OCI-LY7 (cell line): ENCODE data around the gene ARSJ. TPM values are rescaled to one million over a fixed set of nuclear protein-coding genes. Genes with fewer than 3 reads are reported as not detected.

Experiments
- BruUV-seq: library from RNA; stranded (reverse); fragments of 400-500 nt; replicated peaks from 2 replicates; lab custom pipeline; 2021; lab: Mats Ljungman, UMichigan
- CTCF ChIA-PET: fragments of 300-600 bp; sonication (Branson Sonifier 250); formaldehyde crosslinking; loops from one replicate; lab custom pipeline; 2022; ENCODE audit warnings: antibody characterized with exemption; ENCODE audit not compliant: unreplicated experiment; lab: Charles Lee
- POLR2A ChIA-PET: fragments of 300-600 bp; sonication (Branson Sonifier 250); formaldehyde crosslinking; loops from one replicate; lab custom pipeline; 2022; ENCODE audit warnings: antibody characterized with exemption; lab: Charles Lee
- DNase-seq: peaks from one replicate; pipeline ENCODE4 v3.0.0-alpha.2; 2015; ENCODE audit warnings: low spot score
- H2AFZ ChIP-seq: fragments of 200-600 bp; sonication (generic), shearing (Covaris generic); 2 replicates; pipeline ENCODE4 v1.6.1; 2014; ENCODE audit warnings: mild to moderate bottlenecking, antibody characterized with exemption, low read length, moderate library complexity
- H3K27ac ChIP-seq: fragments of 200-600 bp; sonication (generic); 2 replicates; pipeline ENCODE4 v1.5.1; 2014; ENCODE audit warnings: mixed run types, low read depth, mild to moderate bottlenecking, moderate library complexity, low read length, inconsistent platforms; ENCODE audit not compliant: poor library complexity, severe bottlenecking
- H3K36me3 ChIP-seq: fragments of 200-600 bp; sonication (generic); 2 replicates; pipeline ENCODE4 v1.6.1; 2014; ENCODE audit warnings: mild to moderate bottlenecking, antibody characterized with exemption, low read length, moderate library complexity, mixed read lengths; ENCODE audit not compliant: insufficient read depth
- H3K4me1 ChIP-seq: fragments of 200-600 bp; sonication (generic); 2 replicates; pipeline ENCODE4 v1.5.1; 2014; ENCODE audit warnings: mild to moderate bottlenecking, low read length; ENCODE audit not compliant: insufficient read depth, poor library complexity, severe bottlenecking
- H3K4me2 ChIP-seq: fragments of 200-600 bp; sonication (generic); 2 replicates; pipeline ENCODE4 v1.6.1; 2014; ENCODE audit warnings: mild to moderate bottlenecking, low read length
- H3K4me3 ChIP-seq: fragments of 200-600 bp; sonication (generic); 2 replicates; pipeline ENCODE4 v1.5.1; 2014; ENCODE audit warnings: mild to moderate bottlenecking, low read depth, low read length; ENCODE audit not compliant: poor library complexity, severe bottlenecking
- H3K79me2 ChIP-seq: fragments of 200-600 bp; sonication (generic); 2 replicates; pipeline ENCODE4 v1.6.1; 2016; ENCODE audit warnings: low read depth, mild to moderate bottlenecking, low read length, moderate library complexity, mixed read lengths; ENCODE audit not compliant: insufficient read depth
- H3K9me2 ChIP-seq: fragments of 200-600 bp; sonication (generic); 2 replicates; pipeline ENCODE4 v1.6.1; 2016; ENCODE audit warnings: mild to moderate bottlenecking, low read length, mixed read lengths; ENCODE audit not compliant: insufficient read depth
- H3K9me3 ChIP-seq: fragments of 200-600 bp; sonication (generic); 2 replicates; pipeline ENCODE4 v1.6.1; 2014; ENCODE audit warnings: mild to moderate bottlenecking, mixed run types, low read length, mixed read lengths
- H4K20me1 ChIP-seq: fragments of 200-600 bp; sonication (generic); 2 replicates; pipeline ENCODE4 v1.6.1; 2014; ENCODE audit warnings: mild to moderate bottlenecking, antibody characterized with exemption, low read length, moderate library complexity, mixed read lengths; ENCODE audit not compliant: insufficient read depth
- EZH2phosphoT487 ChIP-seq: fragments of 200-600 bp; sonication (generic); IDR thresholded peaks from 2 replicates; pipeline ENCODE4 v1.6.1; 2018; ENCODE audit warnings: low read depth, borderline replicate concordance, mild to moderate bottlenecking, mixed run types, antibody characterized with exemption, low read length, moderate library complexity, mixed read lengths
- intact Hi-C: fragments of 100-400 bp; cut with micrococcal nuclease; formaldehyde crosslinking; loops from one replicate; pipeline ENCODE4 v1.10.0; 2022; ENCODE audit not compliant: unreplicated experiment
- total RNA-seq, 2 experiments: library from RNA; depleted of rRNA in 1 of 2; stranded (reverse); fragments of >200 nt in 1 of 2; shearing (Covaris generic) in 1 of 2; gene quantifications; 2 replicates each; pipeline ENCODE4 v1.2.3, GENCODE V29; 2014 to 2022
- TF ChIP-seq, protein P1 (sequence below): fragments of 200-600 bp; sonication (generic); conservative IDR thresholded peaks from 2 replicates; pipeline ENCODE4 v1.5.1; 2014; ENCODE audit warnings: mild to moderate bottlenecking, antibody characterized with exemption, low read length, moderate library complexity, mixed read lengths

Gene ARSJ
- total RNA-seq, 2 experiments from 2014 or later = not detected

- CTCF ChIA-PET = no interaction called here
- no peaks in the 10 kb centered on the region for H3K9me3 ChIP-seq
- no peaks in the 10 kb centered on the region for H4K20me1 ChIP-seq
- no peaks in the 10 kb centered on the region for H3K79me2 ChIP-seq
- BruUV-seq = no TSS peak
- H3K36me3 ChIP-seq = no peaks in the 10 kb centered on the region
- H3K9me2 ChIP-seq = no peaks in the 10 kb centered on the region
- POLR2A ChIA-PET = interaction anchor here (1.3 kb wide), 1 partner anchor 14 kb away, joined by 3 read pairs; no protein-coding TSS in a partner anchor
- intact Hi-C loops = no loop called here
- no peak overlapping the region for H3K27ac ChIP-seq
- H3K4me1 ChIP-seq = no peaks in the 10 kb centered on the region
- no peak overlapping the region for H2AFZ ChIP-seq
- no peak overlapping the region for H3K4me3 ChIP-seq
- no peak for DNase-seq
- H3K4me2 ChIP-seq = no peak overlapping the region
- TF ChIP-seq EZH2phosphoT487 = no peak
- TF ChIP-seq, protein P1, sequence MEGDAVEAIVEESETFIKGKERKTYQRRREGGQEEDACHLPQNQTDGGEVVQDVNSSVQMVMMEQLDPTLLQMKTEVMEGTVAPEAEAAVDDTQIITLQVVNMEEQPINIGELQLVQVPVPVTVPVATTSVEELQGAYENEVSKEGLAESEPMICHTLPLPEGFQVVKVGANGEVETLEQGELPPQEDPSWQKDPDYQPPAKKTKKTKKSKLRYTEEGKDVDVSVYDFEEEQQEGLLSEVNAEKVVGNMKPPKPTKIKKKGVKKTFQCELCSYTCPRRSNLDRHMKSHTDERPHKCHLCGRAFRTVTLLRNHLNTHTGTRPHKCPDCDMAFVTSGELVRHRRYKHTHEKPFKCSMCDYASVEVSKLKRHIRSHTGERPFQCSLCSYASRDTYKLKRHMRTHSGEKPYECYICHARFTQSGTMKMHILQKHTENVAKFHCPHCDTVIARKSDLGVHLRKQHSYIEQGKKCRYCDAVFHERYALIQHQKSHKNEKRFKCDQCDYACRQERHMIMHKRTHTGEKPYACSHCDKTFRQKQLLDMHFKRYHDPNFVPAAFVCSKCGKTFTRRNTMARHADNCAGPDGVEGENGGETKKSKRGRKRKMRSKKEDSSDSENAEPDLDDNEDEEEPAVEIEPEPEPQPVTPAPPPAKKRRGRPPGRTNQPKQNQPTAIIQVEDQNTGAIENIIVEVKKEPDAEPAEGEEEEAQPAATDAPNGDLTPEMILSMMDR = no peak
Measured at GRCh38 chr4:113851816-113852215, 127.6 kb downstream of the ARSJ start.

Other genes with a start within 250 kb of the ARSJ start
- 109 and 120 TPM in 2 replicates for gene CAMK2D, start 217.9 kb downstream of the ARSJ start, total RNA-seq (2014; rRNA removed; shearing (Covaris generic))
- 104 and 119 TPM in 2 replicates for gene CAMK2D, start 217.9 kb downstream of the ARSJ start, total RNA-seq (2022)